Glutamatergic neuron (in vitro differentiated cells): ENCODE data around the gene SPATA16. TPM values are rescaled to one million over a fixed set of nuclear protein-coding genes. Genes with fewer than 3 reads are reported as not detected.

ENCODE experiments used
- DNase-seq: peaks from one replicate; pipeline ENCODE4 v3.0.0; 2022
- H3K27ac Mint-ChIP-seq: one replicate; pipeline ENCODE4 v1.8.0; 2020; ENCODE audit warnings: mild to moderate bottlenecking, mixed read lengths, inconsistent platforms; ENCODE audit not compliant: unreplicated experiment
- H3K27me3 Mint-ChIP-seq: one replicate; pipeline ENCODE4 v1.8.0; 2020; ENCODE audit warnings: mild to moderate bottlenecking, moderate library complexity, mixed read lengths, inconsistent platforms; ENCODE audit not compliant: unreplicated experiment
- H3K36me3 Mint-ChIP-seq: one replicate; pipeline ENCODE4 v1.8.0; 2020; ENCODE audit warnings: mild to moderate bottlenecking, mixed read lengths, inconsistent platforms; ENCODE audit not compliant: unreplicated experiment
- H3K4me1 Mint-ChIP-seq: one replicate; pipeline ENCODE4 v1.8.0; 2020; ENCODE audit warnings: mild to moderate bottlenecking, low read depth, mixed read lengths, inconsistent platforms; ENCODE audit not compliant: unreplicated experiment
- H3K4me3 Mint-ChIP-seq: one replicate; pipeline ENCODE4 v1.8.0; 2020; ENCODE audit warnings: mild to moderate bottlenecking, mixed read lengths, inconsistent platforms; ENCODE audit not compliant: unreplicated experiment
- H3K9me3 Mint-ChIP-seq: one replicate; pipeline ENCODE4 v1.8.0; 2020; ENCODE audit warnings: mild to moderate bottlenecking, moderate library complexity, mixed read lengths, inconsistent platforms; ENCODE audit not compliant: unreplicated experiment
- total RNA-seq: library from RNA; stranded (reverse); fragmentation: NEBNext Ultra II Directional; extraction: Animal tissue kit (Norgen Biotek cat#: 25700); gene quantifications from one replicate; pipeline ENCODE4 v1.2.1, GENCODE V29; 2021; ENCODE audit not compliant: unreplicated experiment
- TF ChIP-seq, protein P1 (sequence below): fragments of 200-600 bp; sonication (generic); IDR thresholded peaks from one replicate; pipeline ENCODE4 v1.5.0; 2021; ENCODE audit not compliant: partially characterized antibody, unreplicated experiment

The SPATA16 gene
- total RNA-seq, 1 donor from 2014 or later, result not detected

DNA sequence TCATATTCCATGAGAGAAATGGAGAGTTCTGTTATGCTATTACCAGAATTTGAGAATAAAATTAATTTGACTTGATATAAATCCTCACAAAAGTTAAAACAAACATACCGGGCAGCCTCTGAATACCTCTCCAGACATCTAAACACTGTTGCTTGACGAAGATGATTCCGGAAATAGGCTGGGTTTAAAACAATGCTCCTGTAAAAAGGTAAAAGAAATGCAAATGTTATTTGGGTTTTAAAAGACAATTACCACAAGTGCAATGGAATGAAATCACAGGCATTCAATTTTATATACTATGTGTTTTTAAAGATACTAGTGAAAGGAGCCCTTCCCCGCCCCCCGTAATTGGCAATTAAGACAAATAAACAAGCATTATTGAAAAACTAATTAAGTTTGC is 121.7 kb downstream of the SPATA16 start:
- TF ChIP-seq, protein P1, sequence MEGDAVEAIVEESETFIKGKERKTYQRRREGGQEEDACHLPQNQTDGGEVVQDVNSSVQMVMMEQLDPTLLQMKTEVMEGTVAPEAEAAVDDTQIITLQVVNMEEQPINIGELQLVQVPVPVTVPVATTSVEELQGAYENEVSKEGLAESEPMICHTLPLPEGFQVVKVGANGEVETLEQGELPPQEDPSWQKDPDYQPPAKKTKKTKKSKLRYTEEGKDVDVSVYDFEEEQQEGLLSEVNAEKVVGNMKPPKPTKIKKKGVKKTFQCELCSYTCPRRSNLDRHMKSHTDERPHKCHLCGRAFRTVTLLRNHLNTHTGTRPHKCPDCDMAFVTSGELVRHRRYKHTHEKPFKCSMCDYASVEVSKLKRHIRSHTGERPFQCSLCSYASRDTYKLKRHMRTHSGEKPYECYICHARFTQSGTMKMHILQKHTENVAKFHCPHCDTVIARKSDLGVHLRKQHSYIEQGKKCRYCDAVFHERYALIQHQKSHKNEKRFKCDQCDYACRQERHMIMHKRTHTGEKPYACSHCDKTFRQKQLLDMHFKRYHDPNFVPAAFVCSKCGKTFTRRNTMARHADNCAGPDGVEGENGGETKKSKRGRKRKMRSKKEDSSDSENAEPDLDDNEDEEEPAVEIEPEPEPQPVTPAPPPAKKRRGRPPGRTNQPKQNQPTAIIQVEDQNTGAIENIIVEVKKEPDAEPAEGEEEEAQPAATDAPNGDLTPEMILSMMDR, result no peak
- no peaks in the 10 kb centered on the region for H3K4me1 Mint-ChIP-seq
- DNase-seq, result no peak
- H3K27me3 Mint-ChIP-seq, result no peaks in the 10 kb centered on the region
- no peaks in the 10 kb centered on the region for H3K36me3 Mint-ChIP-seq
- H3K4me3 Mint-ChIP-seq, result no peak overlapping the region
- H3K9me3 Mint-ChIP-seq, result no peaks in the 10 kb centered on the region
- H3K27ac Mint-ChIP-seq, result no peak overlapping the region

DNA sequence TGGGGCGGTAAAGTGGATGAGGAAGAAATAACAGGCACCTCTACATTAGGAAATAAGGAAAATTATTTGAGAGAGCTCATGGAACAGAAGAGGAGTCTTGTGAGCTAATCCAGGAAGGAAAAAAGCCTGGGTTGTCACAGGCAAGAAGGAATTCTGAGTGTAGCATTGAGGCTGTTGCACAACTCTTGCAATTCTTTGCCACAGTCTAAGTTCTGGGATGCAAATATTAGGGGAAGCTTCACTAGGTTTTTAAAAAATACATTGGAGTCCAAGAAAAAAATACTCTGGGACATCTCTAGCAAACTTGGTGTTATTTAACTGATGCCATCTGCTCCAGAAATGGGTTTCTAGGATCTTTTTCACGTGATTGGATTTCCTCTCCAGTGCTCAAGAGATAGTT is 122.3 kb downstream of the SPATA16 start:
- no peaks in the 10 kb centered on the region for H3K27me3 Mint-ChIP-seq
- H3K27ac Mint-ChIP-seq, result no peak overlapping the region
- TF ChIP-seq, protein P1, result no peak
- no peak overlapping the region for H3K4me3 Mint-ChIP-seq
- H3K36me3 Mint-ChIP-seq, result no peaks in the 10 kb centered on the region
- DNase-seq, result no peak
- no peaks in the 10 kb centered on the region for H3K4me1 Mint-ChIP-seq
- no peaks in the 10 kb centered on the region for H3K9me3 Mint-ChIP-seq

DNA sequence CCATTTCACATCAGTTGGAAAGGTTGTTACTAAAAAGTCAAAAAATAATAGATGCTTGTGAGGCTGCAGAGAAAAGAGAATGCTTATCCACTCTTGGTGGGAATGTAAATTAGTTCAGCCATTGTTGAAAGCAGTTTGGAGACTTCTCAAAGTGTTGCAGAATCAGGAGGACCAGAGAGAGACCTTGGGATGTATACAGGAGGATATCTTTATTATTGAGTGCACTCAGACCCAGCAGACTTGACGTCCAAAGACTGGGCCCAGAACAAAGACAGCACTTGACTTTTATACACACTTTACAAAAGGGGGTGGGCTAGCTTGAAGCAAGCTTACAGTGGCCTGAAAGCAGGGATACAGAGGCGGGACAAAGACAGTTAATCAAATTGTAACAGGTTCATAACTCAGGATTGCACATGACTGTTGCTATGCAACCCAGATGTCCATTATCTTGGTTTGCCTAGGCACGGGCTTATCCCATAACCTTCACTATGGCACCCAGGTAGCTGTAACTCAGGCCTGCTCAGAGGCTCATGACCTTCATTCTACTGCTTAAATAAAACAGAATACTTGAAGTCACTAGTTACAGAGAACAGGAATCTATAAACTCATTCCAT is 127.7 kb downstream of the SPATA16 start:
- Mint-ChIP-seq H3K27ac (no peak overlapping the region), H3K4me1 (no peaks in the 10 kb centered on the region), H3K36me3 (no peaks in the 10 kb centered on the region), H3K9me3 (no peaks in the 10 kb centered on the region), H3K4me3 (no peak overlapping the region), H3K27me3 (peaks cover 3% of the 10 kb centered on the region)
- TF ChIP-seq, protein P1, result no peak
- DNase-seq, result no peak

DNA sequence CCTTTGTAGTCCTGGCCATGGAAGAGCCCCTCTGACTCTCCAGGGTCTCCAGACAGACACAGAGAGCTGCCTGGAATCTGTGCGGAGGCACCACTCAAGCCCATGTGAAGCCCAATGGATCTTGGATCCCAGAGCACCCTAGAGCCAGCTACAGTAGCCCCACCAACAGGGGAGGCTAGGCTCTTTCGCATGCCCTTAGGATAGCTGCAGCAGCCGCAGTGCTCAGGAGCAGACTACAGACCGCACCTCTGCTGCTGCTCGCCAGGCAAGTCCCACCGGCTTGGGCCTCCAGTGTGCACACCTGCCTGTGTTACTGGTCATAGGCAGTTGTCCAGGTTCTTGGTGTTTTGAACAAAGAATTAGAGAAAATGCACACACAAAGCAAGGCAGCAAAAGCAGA is 131.6 kb downstream of the SPATA16 start:
- peaks cover 3% of the 10 kb centered on the region for H3K27me3 Mint-ChIP-seq
- TF ChIP-seq, protein P1, result no peak
- H3K4me1 Mint-ChIP-seq, result no peaks in the 10 kb centered on the region
- H3K27ac Mint-ChIP-seq, result no peak overlapping the region
- H3K4me3 Mint-ChIP-seq, result no peak overlapping the region
- H3K9me3 Mint-ChIP-seq, result no peaks in the 10 kb centered on the region
- DNase-seq, result no peak
- no peaks in the 10 kb centered on the region for H3K36me3 Mint-ChIP-seq

DNA sequence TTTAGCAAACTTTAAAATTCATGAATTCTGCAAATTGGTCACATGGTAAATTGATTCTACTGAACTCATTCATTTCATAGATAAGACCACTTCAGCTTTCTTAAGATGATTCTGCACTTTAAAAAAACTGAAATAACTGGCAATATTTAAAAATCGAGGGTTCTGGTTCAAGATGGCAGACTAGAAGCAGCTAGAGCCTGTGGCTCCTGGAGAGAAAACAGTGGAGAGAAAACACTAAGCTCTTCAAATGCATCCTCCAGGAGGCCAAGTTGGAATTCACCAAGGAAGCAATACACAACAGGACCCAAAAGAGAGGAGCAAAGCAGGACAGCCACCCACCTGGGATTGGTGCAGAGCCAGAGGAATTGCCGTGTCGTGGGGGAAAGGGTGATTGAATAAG is 132.1 kb downstream of the SPATA16 start:
- H3K4me3 Mint-ChIP-seq, result no peak overlapping the region
- no peak for DNase-seq
- H3K4me1 Mint-ChIP-seq, result no peaks in the 10 kb centered on the region
- no peaks in the 10 kb centered on the region for H3K9me3 Mint-ChIP-seq
- peaks cover 3% of the 10 kb centered on the region for H3K27me3 Mint-ChIP-seq
- no peak overlapping the region for H3K27ac Mint-ChIP-seq
- TF ChIP-seq, protein P1, result no peak
- H3K36me3 Mint-ChIP-seq, result no peaks in the 10 kb centered on the region
